Common myeloid progenitor, CD34-positive (primary cell): ENCODE measurements around the gene PYROXD2.
"Not testable (repeated sequence)": the region's sequence is repeated elsewhere in the genome, so short reads cannot be mapped to it uniquely, and the experiment has no call there.

ENCODE experiments used
- CTCF ChIA-PET: fragments of 350-600 bp; sonication (Branson Sonifier 250); formaldehyde crosslinking; loops from one replicate; lab custom pipeline; 2021; ENCODE audit warnings: antibody characterized with exemption; lab: Charles Lee
- POLR2A ChIA-PET: fragments of 350-600 bp; sonication (Branson Sonifier 250); formaldehyde crosslinking; loops from one replicate; lab custom pipeline; 2021; ENCODE audit warnings: antibody characterized with exemption; lab: Charles Lee
- DNase-seq, 3 donors: peaks; one replicate each; pipeline versions ENCODE4 v3.0.0 to v3.0.0-alpha.2; 2013
- H3K27ac ChIP-seq, 2 experiments: 1 replicate in 1 of 2; 2 replicates in 1 of 2; pipeline ENCODE4 v1.7.0; 2013; ENCODE audit warnings: inconsistent platforms in 2 of 2, low read length in 2 of 2, mild to moderate bottlenecking in 2 of 2, low read depth in 1 of 2, moderate library complexity in 1 of 2; ENCODE audit not compliant: severe bottlenecking in 2 of 2, insufficient read depth in 1 of 2, poor library complexity in 1 of 2
- H3K27me3 ChIP-seq, 5 experiments: replicated peaks in 2 of 5; 1 replicate in 3 of 5; 2 replicates in 2 of 5; pipeline versions ENCODE4 v1.6.1 to v1.7.0; 2013; ENCODE audit warnings: low read length in 4 of 5, mild to moderate bottlenecking in 2 of 5, moderate library complexity in 2 of 5, inconsistent platforms in 1 of 5; ENCODE audit not compliant: insufficient read depth in 5 of 5, control insufficient read depth in 4 of 5
- H3K36me3 ChIP-seq, 4 experiments: 1 replicate in 2 of 4; 2 replicates in 2 of 4; pipeline versions ENCODE4 v1.6.1 to v1.7.0; 2013; ENCODE audit warnings: low read length in 3 of 4, control low read depth in 1 of 4, mild to moderate bottlenecking in 1 of 4; ENCODE audit not compliant: control insufficient read depth in 4 of 4, insufficient read depth in 4 of 4
- H3K4me1 ChIP-seq, 4 experiments: 1 replicate in 3 of 4; 2 replicates in 1 of 4; pipeline versions ENCODE4 v1.6.1 to v1.7.1; 2013; ENCODE audit warnings: low read length in 3 of 4, mild to moderate bottlenecking in 3 of 4, control low read depth in 1 of 4, inconsistent platforms in 1 of 4, moderate library complexity in 1 of 4; ENCODE audit not compliant: control insufficient read depth in 4 of 4, insufficient read depth in 4 of 4; ENCODE audit errors: control extremely low read depth in 1 of 4
- H3K4me3 ChIP-seq, 7 experiments: 1 replicate in 4 of 7; 2 replicates in 3 of 7; pipeline versions ENCODE4 v1.5.1 to v1.7.0; 2013; ENCODE audit warnings: mild to moderate bottlenecking in 7 of 7, low read length in 6 of 7, moderate library complexity in 6 of 7, inconsistent platforms in 2 of 7, low read depth in 2 of 7, control low read depth in 1 of 7; ENCODE audit not compliant: insufficient read depth in 4 of 7, control insufficient read depth in 1 of 7; ENCODE audit errors: extremely low read depth in 1 of 7
- H3K9me3 ChIP-seq, 5 experiments: 1 replicate in 4 of 5; 2 replicates in 1 of 5; pipeline versions ENCODE4 v1.6.1 to v1.7.1; 2013; ENCODE audit warnings: low read length in 4 of 5, mild to moderate bottlenecking in 2 of 5, inconsistent platforms in 1 of 5, low read depth in 1 of 5, moderate library complexity in 1 of 5; ENCODE audit not compliant: control insufficient read depth in 4 of 5, insufficient read depth in 2 of 5; ENCODE audit errors: control extremely low read depth in 1 of 5
- WGBS: methylation state at CpG from one replicate; pipeline ENCODE4 v1.1.5; 2013; ENCODE audit not compliant: insufficient coverage; 5-methylcytosine and 5-hydroxymethylcytosine counted together

PYROXD2 gene

DNA sequence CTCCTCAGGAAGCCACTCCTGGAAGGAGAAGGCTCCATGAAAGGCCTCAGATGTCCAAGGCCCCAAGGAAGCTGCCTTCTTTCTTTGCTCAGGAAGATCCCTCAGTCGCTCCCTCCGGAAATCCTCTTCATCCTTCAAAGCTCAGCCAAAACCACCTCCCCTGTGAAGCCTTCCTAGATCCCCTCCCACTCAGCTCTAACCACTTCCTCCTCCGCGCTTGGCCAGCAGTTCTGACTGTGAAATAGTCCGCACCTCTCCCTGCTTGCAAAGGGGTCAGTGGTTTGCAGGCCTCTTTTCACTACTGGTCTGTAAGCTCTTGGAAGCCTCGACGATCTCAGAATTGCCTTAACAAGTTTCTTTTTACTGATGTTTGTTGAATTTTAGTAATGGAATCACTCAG is 23.9 kb downstream of the PYROXD2 start:
- H3K27ac ChIP-seq = no peak overlapping the region
- H3K4me1 ChIP-seq = peaks cover 0 to 12% (median 8%) of the 10 kb centered on the region in 4 experiments
- no peak overlapping the region for H3K4me3 ChIP-seq
- H3K36me3 ChIP-seq = peaks cover 0 to 10% (median 4%) of the 10 kb centered on the region in 4 experiments
- H3K27me3 ChIP-seq = no peaks in the 10 kb centered on the region
- no peak for DNase-seq
- CTCF ChIA-PET = interaction anchor here (0.5 to 1.5 kb wide), 2 partner anchors 34 to 1167 kb away, joined by 3 read pairs; no protein-coding TSS in a partner anchor
- 57% methylated on average over 6 of the region's 7 CpGs for WGBS
- no peaks in the 10 kb centered on the region for H3K9me3 ChIP-seq
- POLR2A ChIA-PET = no interaction called here

DNA sequence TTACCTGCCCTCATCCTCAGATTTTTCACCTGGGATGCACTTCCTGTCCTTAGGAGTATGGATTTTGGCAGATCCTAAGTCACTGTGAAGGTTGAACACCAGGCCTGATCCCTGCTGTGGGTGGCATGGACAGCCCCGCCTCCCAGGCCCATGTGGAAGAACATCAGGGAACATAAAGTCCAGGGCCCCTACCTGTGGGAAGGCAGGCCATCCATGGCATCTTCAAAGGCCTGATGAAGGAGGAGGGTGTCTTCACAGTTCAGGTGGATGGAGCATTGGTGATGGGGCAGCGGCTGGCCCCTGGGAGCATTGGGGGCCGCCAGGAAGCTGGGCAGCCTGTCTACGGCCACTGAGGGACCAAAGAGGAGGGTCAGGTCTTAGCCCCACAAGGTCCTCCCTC is 24.6 kb downstream of the PYROXD2 start:
- peaks cover 0 to 12% (median 8%) of the 10 kb centered on the region in 4 experiments for H3K4me1 ChIP-seq
- CTCF ChIA-PET = interaction anchor here (1.5 kb wide), 1 partner anchor 35 kb away, joined by 3 read pairs; no protein-coding TSS in a partner anchor
- 92% methylated on average over 4 of the region's 4 CpGs for WGBS
- POLR2A ChIA-PET = no interaction called here
- DNase-seq = no peak
- H3K9me3 ChIP-seq = no peaks in the 10 kb centered on the region
- H3K36me3 ChIP-seq = peaks cover 0 to 7% (median 2%) of the 10 kb centered on the region in 4 experiments
- no peak overlapping the region for H3K27ac ChIP-seq
- no peak overlapping the region for H3K4me3 ChIP-seq
- no peaks in the 10 kb centered on the region for H3K27me3 ChIP-seq

DNA sequence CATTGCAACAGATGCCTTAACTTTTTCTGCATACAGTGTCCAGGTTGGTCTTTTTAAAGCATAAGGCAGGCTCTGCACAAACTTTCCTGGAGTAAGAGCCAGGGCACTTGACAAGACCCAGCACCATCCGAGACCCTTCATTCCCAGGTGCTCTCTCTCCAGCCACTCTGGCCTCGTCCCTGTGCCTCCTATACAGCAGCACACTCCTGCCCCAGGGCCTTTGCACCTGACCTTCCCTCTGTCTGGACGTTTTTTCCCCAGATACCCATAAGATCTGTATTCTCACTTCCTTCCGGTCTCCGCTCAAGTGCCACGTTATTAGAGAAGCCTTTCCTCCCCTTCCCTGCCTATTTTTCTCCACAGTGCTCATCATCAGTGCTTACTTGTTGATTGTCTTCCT is 25.6 kb downstream of the PYROXD2 start:
- Histone ChIP-seq H3K27me3 (no peaks in the 10 kb centered on the region), H3K9me3 (no peaks in the 10 kb centered on the region), H3K36me3 (peaks cover 0 to 2% (median 0%) of the 10 kb centered on the region in 4 experiments), H3K4me1 (peaks cover 0 to 12% (median 8%) of the 10 kb centered on the region in 4 experiments), H3K4me3 (no peak overlapping the region), H3K27ac (no peak overlapping the region)
- ChIA-PET CTCF (no interaction called here), POLR2A (no interaction called here)
- 95% methylated on average over 6 of the region's 6 CpGs for WGBS
- DNase-seq = no peak

DNA sequence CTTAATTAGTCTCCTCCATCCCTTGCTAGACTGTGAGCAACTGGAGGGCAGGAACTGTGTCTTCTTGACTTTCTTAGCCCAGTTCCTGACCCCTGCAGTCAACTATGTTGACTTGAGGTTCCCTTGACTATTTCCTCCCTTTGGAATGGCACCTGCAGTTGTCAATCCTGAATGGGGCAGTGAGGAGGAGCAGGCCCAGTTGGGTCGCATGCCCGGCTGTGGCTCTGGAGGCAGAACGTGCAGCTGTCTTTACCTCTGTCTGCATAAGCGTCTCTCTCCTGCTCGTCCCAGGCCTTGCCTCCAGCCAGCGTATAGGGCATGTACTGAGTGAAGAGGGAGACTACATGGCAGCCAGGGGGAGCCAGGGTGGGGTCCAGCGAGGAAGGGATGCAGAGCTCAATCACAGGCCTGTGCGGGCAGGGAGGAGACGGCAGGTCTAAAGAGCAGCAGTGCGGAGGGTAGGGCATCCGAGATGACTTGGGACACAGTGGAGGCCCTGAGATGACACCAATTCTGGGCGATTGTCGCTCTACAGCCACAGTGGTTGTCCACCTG is 26.8 kb downstream of the PYROXD2 start:
- DNase-seq = no peak
- Histone ChIP-seq H3K9me3 (no peaks in the 10 kb centered on the region), H3K4me1 (peaks cover 0 to 12% (median 8%) of the 10 kb centered on the region in 4 experiments), H3K4me3 (no peak overlapping the region), H3K36me3 (peaks cover 0 to 4% (median 0%) of the 10 kb centered on the region in 4 experiments), H3K27me3 (no peaks in the 10 kb centered on the region), H3K27ac (no peak overlapping the region)
- ChIA-PET CTCF (interaction anchor here (1.4 kb wide), 1 partner anchor 10 kb away, joined by 5 read pairs; no protein-coding TSS in a partner anchor), POLR2A (no interaction called here)
- WGBS = 98% methylated on average over 13 of the region's 13 CpGs

DNA sequence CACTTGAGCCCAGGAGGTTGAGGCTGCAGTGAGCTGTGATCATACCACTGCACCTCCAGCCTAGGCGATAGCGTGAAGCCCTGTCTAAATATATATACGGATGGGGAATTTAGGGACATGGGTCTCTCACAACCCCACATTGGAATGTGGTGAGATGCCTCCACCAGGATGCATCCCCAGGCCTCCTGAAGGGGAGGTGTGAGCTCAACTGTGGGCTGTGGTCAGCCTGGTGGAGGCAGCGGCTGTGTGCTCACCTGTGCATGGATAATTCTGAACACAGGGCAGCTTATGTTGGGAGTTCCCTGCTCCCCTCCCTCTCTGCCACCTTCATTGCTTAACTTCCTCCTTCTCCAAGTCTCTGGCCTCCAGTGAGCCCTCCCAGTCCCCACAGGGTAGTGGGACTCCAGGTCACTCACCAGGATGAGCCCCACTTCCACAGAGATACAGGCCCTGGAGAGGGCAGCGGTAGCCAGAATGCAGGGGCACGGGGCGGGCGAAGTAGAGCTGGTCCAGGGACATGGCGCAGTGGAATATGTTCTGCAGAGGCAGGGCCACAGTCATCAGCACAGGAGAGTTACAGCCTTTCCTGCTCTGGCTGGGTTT is 30.4 kb downstream of the PYROXD2 start:
- WGBS = 100% methylated on average over 7 of the region's 9 CpGs
- CTCF ChIA-PET = no interaction called here

DNA sequence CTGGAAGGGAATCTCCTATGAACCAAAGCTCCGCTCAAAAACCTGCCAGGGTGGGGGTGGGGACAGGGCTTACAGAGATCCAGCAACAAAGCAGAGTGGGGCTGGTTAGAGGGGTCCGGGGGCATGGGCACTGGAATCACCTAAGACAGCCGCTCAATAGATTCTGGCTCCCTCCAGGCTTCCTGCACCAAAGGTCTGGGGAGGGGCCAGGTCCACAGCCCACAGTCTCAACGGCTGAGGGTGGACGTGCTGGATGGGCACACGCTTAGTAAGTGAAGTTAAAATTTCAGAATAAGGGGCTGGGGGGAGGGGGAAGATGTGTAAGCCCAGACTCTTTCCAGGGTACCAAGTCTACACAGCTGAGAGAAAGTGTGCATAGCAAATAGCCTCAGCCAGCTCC is 31.1 kb downstream of the PYROXD2 start:
- ChIA-PET CTCF (interaction anchor here (0.8 kb wide), 1 partner anchor 12 kb away, joined by 3 read pairs; no protein-coding TSS in a partner anchor), POLR2A (no interaction called here)
- H3K36me3 ChIP-seq = peaks cover 0 to 4% (median 0%) of the 10 kb centered on the region in 4 experiments
- no peak for DNase-seq
- H3K9me3 ChIP-seq = no peaks in the 10 kb centered on the region
- H3K4me3 ChIP-seq = no peak overlapping the region
- no peaks in the 10 kb centered on the region for H3K4me1 ChIP-seq
- H3K27ac ChIP-seq = no peak overlapping the region
- 100% methylated on average over 6 of the region's 6 CpGs for WGBS
- H3K27me3 ChIP-seq = no peaks in the 10 kb centered on the region

More for the DNA sequence above, 30.4 kb downstream of the PYROXD2 start:
- no peak overlapping the region for H3K4me3 ChIP-seq
- POLR2A ChIA-PET = no interaction called here
- no peaks in the 10 kb centered on the region for H3K4me1 ChIP-seq
- peaks cover 0 to 4% (median 0%) of the 10 kb centered on the region in 4 experiments for H3K36me3 ChIP-seq
- no peak overlapping the region for H3K27ac ChIP-seq
- no peaks in the 10 kb centered on the region for H3K9me3 ChIP-seq
- no peaks in the 10 kb centered on the region for H3K27me3 ChIP-seq
- DNase-seq = no peak

DNA sequence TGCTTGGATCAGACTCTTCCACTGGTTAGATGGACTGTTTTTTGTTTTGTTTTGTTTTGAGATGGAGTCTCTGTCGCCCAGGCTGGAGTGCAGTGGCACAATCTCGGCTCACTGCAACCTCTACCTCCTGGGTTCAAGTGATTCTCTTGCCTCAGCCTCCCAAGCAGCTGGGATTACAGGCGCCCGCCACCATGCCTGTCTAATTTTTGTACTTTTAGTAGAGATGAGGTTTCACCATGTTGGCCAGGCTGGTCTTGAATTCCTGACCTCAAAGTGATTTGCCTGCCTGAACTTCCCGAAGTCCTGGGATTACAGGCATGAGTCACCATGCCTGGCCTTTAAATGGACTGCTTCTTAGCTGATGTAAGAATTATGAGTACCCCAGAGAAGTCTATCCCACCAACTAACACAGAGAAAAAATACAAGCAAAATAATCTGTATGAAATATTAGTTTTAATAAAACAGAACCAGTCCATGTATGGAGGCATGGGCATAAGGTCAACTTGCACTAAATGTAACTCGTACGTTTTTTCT is 31.8 kb downstream of the PYROXD2 start:
- H3K9me3 ChIP-seq, H3K27me3 ChIP-seq, POLR2A ChIA-PET, H3K4me3 ChIP-seq, H3K27ac ChIP-seq, DNase-seq, H3K4me1 ChIP-seq, H3K36me3 ChIP-seq: not testable (repeated sequence)
- CTCF ChIA-PET = interaction anchor here (0.8 kb wide), 1 partner anchor 13 kb away, joined by 3 read pairs; no protein-coding TSS in a partner anchor
- 90% methylated on average over 2 of the region's 7 CpGs for WGBS
